Skeletal muscle satellite cell (primary cell): ENCODE results near the gene TDRD3.

ENCODE experiments used
- H3K27me3 ChIP-seq: 2 replicates; pipeline ENCODE4 v1.7.0; 2013; ENCODE audit warnings: low read length; ENCODE audit not compliant: control insufficient read depth, insufficient read depth
- H3K36me3 ChIP-seq: 2 replicates; pipeline ENCODE4 v1.7.0; 2013; ENCODE audit warnings: mild to moderate bottlenecking, control low read depth, low read length; ENCODE audit not compliant: insufficient read depth
- H3K4me1 ChIP-seq: 2 replicates; pipeline ENCODE4 v1.7.0; 2013; ENCODE audit warnings: low read length; ENCODE audit not compliant: control insufficient read depth, insufficient read depth
- H3K4me2 ChIP-seq: 2 replicates; pipeline ENCODE4 v1.7.0; 2013; ENCODE audit warnings: mild to moderate bottlenecking, low read length
- H3K4me3 ChIP-seq: 2 replicates; pipeline ENCODE4 v1.7.0; 2013; ENCODE audit warnings: low read length
- H3K9ac ChIP-seq: 2 replicates; pipeline ENCODE4 v1.7.0; 2013; ENCODE audit warnings: mild to moderate bottlenecking, low read depth, low read length, moderate library complexity
- H3K9me3 ChIP-seq: replicated peaks from 2 replicates; pipeline ENCODE4 v1.7.0; 2013; ENCODE audit warnings: mild to moderate bottlenecking, control low read depth, low read length

TDRD3 gene

DNA sequence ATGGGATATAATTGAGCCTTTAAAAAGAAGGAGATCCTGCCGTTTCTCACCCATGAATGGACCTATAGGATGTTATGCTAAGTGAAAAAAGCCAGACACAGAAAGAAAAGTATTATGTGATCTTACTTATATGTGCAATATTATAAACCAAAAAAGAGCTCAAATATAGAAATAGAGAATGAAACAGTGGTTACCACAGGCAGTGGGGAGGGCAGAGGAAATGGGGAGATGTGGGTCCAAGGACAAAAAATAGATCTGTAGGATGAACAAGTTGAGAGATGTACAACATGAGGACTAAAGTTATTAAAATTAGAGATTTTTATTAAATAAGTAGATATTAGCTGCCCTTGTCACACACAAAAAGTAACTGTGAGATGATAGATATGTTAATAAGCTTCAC, 29.1 kb downstream of the TDRD3 start:
- Histone ChIP-seq H3K4me1 (no peaks in the 10 kb centered on the region), H3K9me3 (no peaks in the 10 kb centered on the region), H3K4me3 (no peak overlapping the region), H3K36me3 (no peaks in the 10 kb centered on the region), H3K9ac (no peak overlapping the region), H3K4me2 (no peak overlapping the region), H3K27me3 (no peaks in the 10 kb centered on the region)

DNA sequence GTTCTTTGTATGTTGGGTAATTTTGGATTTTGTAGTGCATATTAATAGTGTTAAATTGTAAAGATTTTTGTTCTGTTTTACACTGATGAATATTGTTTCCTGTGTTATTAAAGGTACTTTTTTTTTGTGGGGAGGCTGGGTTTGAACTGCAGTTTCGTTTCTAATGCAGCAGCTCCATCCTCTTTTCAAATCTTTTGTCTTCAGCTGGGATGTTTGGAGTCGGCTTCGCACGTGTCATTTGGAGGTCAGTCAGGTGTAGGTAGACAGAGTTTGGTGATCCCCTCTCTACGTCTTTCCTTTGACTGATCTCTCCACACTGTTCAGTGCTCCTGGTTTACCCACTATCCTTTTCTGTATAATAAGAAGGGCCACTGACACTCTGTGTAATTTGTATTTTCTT, 30.3 kb downstream of the TDRD3 start:
- Histone ChIP-seq H3K9ac (no peak overlapping the region), H3K36me3 (no peaks in the 10 kb centered on the region), H3K4me2 (no peak overlapping the region), H3K4me3 (no peak overlapping the region), H3K9me3 (no peaks in the 10 kb centered on the region), H3K27me3 (no peaks in the 10 kb centered on the region), H3K4me1 (no peaks in the 10 kb centered on the region)

DNA sequence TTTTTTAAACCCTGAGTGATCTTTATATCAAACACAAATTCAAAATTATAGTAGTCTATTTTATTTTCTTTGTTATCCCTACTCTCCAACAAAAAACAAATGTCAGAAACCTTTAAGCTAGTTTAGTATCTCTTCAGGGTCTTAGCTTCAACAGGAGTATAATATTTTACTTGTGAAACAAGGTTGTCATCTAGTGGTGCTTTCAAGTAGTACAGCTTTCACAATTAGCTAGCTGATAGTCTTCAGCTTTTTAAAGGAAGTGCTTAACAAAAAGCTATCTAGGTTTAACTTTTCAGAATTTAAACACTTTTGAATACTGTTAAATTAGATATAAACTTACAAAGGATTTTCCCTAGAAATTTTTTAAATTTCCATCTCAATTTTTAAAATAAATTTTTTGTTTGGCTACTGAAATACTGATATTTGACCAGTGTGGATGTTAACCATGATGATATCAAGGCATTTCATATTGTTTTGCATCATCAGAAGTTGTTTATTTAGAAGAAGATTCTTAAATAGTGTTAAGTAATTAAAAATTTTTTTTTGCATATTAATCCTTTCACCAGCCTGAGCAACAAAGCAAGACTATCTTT, 34.2 kb downstream of the TDRD3 start:
- Histone ChIP-seq H3K4me1 (no peaks in the 10 kb centered on the region), H3K9ac (no peak overlapping the region), H3K4me2 (no peak overlapping the region), H3K27me3 (no peaks in the 10 kb centered on the region), H3K4me3 (no peak overlapping the region), H3K9me3 (no peaks in the 10 kb centered on the region), H3K36me3 (no peaks in the 10 kb centered on the region)

DNA sequence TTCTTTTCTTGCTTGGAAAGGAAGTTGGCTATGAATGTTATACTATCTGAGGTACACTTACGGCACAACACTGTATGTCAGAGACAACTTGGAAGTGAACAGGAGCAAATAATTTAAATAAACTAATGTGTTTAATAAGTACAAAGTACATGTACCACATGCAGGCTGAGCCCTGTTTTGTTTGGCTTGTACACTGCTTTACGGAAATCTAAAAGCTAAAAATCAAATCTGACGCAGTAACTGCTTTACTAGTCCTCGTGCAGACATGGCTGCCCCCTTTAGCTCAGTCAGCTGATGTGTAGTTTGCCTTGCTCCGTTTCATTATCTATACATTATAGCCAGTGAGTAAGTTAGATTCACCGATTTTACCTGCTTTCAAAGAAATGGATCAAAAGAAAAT, 36.5 kb downstream of the TDRD3 start:
- H3K36me3 ChIP-seq: no peaks in the 10 kb centered on the region
- H3K4me1 ChIP-seq: no peaks in the 10 kb centered on the region
- H3K9ac ChIP-seq: no peak overlapping the region
- H3K4me3 ChIP-seq: no peak overlapping the region
- no peaks in the 10 kb centered on the region for H3K9me3 ChIP-seq
- H3K27me3 ChIP-seq: no peaks in the 10 kb centered on the region
- no peak overlapping the region for H3K4me2 ChIP-seq

DNA sequence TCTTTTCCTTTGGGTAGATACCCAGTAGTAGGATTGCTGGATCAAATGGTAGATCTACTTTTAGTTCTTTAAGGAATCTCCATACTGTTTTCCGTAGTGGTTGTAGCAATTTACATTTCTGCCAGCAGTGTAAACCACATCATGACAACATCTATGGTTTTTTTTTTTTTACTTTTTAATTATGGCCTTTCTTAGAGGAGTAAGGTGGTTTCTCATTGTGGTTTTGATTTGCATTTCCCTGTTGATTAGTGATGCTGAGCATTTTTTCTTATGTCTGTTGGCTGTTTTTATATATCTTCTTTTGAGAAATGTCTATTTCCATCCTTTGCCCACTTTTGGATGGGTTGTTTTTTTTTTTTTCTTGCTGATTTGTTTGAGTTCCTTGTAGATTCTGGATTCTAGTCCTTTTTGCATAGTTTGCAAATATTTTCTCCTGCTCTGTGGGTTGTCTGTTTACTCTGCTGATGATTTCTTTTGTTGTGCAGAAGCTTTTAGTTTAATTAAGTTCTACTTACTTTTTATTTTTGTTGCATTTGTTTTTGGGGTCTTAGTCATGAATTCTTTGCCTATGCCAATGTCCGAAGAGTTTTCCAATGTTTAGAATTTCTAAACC, 38.8 kb downstream of the TDRD3 start:
- no peaks in the 10 kb centered on the region for H3K36me3 ChIP-seq
- H3K9ac ChIP-seq: no peak overlapping the region
- H3K9me3 ChIP-seq: no peaks in the 10 kb centered on the region
- no peak overlapping the region for H3K4me3 ChIP-seq
- H3K27me3 ChIP-seq: no peaks in the 10 kb centered on the region
- no peaks in the 10 kb centered on the region for H3K4me1 ChIP-seq
- no peak overlapping the region for H3K4me2 ChIP-seq

DNA sequence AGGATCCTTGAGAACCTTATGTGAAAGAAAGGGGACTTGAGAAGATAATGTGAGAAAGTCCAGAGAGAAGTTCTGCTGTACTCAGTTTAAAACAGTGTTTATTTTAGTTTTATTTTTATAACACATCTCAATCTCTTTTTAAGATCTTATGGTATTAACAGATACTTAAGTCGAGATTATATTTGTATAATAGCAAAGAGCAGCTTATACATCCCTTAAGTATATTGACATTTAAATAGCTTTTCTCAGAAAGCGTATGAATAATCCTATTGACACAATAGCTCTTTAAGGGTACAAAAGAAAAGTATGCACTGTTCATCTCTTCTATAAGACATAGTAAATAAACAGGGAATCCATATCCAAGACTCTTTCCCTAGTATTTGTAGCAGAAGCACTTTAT, 42.2 kb downstream of the TDRD3 start:
- Histone ChIP-seq H3K27me3 (no peaks in the 10 kb centered on the region), H3K36me3 (no peaks in the 10 kb centered on the region), H3K9me3 (no peaks in the 10 kb centered on the region), H3K4me1 (no peaks in the 10 kb centered on the region), H3K9ac (no peak overlapping the region), H3K4me2 (no peak overlapping the region), H3K4me3 (no peak overlapping the region)

DNA sequence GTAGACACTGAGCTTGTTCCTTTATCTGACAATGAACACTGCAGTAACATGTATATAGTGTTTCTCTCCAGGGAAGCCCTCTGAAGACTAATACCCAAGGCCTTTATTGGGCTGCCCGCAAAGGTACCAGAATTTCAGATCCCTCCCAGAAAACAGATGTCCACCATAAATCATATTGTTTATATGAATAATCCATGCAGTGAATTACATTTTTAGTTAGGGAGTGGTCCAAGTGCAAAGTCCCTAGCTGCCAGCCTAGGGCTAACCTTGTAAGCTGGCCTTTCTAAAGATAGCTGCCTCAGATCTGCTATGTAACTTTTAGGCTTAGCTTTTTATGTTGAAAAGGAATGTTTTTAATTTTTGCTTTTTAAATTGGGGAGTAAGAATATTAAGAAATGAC, 44.7 kb downstream of the TDRD3 start:
- no peaks in the 10 kb centered on the region for H3K27me3 ChIP-seq
- no peaks in the 10 kb centered on the region for H3K36me3 ChIP-seq

DNA sequence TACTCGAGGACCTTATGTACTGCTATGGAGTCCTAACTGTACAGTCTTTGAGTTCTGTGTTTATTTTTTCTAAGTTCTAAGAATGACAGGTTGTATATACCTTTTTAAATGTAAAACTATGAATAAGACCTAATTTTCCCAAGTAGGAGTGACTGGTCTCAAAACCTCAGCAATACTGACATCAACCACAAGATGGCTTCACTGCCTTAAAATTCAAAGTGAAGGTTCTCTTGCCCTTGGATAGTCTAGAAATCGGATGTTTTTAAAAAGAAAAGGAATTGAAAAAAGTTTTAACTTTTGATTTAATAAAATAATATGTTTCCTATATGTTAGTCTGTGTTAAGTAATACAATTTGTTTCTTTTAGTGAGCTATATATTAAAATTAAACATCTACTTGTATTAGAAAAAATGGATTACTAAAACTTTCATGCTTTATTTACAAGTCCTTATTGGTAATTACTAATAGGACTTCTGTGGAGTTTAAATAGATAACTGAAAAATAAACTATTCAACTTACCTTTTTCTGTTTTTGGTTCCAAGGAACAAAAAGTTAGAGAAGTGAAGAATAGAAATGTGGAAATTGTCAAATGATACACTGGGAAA, 52.0 kb downstream of the TDRD3 start:
- peaks cover 3% of the 10 kb centered on the region for H3K4me1 ChIP-seq
- H3K4me3 ChIP-seq: no peak overlapping the region
- no peaks in the 10 kb centered on the region for H3K36me3 ChIP-seq
- no peaks in the 10 kb centered on the region for H3K27me3 ChIP-seq
- H3K9ac ChIP-seq: no peak overlapping the region
- no peak overlapping the region for H3K4me2 ChIP-seq
- H3K9me3 ChIP-seq: no peaks in the 10 kb centered on the region

More for the DNA sequence above, 44.7 kb downstream of the TDRD3 start:
- no peak overlapping the region for H3K9ac ChIP-seq
- no peaks in the 10 kb centered on the region for H3K4me1 ChIP-seq
- H3K4me2 ChIP-seq: no peak overlapping the region
- H3K9me3 ChIP-seq: no peaks in the 10 kb centered on the region
- no peak overlapping the region for H3K4me3 ChIP-seq

DNA sequence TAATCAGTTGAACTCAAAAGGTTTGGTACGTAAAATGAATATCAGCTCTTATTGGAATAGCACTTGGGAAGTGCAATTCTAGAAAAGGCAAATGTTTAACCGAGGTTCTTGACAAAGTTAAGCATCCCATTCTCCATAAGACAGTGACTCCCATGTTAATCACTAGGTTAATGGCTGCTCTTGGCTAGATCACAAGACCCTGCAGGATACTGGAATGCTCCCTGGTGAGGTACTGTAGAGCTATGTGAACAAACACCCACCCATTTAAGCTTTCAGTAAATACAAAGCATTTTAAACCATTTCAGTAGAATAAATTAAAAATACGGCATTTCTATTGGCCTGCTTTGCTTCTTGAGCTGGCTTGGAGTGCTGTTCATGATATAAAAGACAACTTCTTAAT, 56.5 kb downstream of the TDRD3 start:
- H3K9ac ChIP-seq: no peak overlapping the region
- H3K4me3 ChIP-seq: no peak overlapping the region
- peaks cover 3% of the 10 kb centered on the region for H3K4me1 ChIP-seq
- no peaks in the 10 kb centered on the region for H3K27me3 ChIP-seq
- H3K4me2 ChIP-seq: no peak overlapping the region
- H3K9me3 ChIP-seq: no peaks in the 10 kb centered on the region
- H3K36me3 ChIP-seq: no peaks in the 10 kb centered on the region

DNA sequence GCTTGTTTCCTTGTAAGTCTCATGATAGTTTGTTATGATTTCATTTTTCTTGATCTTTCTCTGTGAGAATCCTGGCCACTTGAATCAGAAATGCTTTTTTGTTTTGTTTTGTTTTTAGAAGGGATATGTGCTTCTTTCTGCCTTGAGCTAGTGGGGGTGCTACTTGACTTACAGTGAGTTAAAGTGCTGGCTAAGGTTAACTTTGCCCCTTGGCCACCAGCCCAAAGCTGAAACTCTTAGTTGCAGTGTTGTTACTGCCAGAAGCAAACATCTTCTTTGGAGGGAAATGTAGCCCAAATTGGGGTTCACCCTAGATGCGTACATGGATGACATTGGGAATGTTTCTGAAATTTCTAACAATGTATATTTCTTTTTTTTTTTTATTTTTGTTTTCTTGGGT, 57.4 kb downstream of the TDRD3 start:
- Histone ChIP-seq H3K4me3 (no peak overlapping the region), H3K4me1 (peaks cover 3% of the 10 kb centered on the region), H3K9ac (no peak overlapping the region), H3K27me3 (no peaks in the 10 kb centered on the region), H3K9me3 (no peaks in the 10 kb centered on the region), H3K36me3 (no peaks in the 10 kb centered on the region), H3K4me2 (no peak overlapping the region)

DNA sequence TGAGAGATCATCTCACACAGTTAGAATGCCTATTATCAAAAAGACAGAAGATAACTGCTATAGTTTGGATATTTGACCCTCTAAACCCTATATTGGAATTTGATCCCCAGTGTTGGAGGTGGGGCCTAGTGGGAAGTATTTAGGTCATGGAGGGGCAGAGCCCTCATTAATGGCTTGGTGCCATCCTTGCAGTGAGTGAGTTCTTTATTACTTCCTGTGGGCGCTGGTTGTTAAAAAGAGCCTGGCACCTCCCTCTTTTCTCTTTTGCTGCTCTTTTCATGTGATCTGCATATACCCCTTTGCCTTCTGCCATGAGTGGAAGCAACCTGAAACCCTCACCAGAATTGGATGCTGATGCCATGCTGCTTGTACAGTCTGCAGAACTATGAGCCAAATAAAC, 66.8 kb downstream of the TDRD3 start:
- H3K9ac ChIP-seq: no peak overlapping the region
- no peaks in the 10 kb centered on the region for H3K27me3 ChIP-seq
- no peaks in the 10 kb centered on the region for H3K4me1 ChIP-seq
- H3K4me2 ChIP-seq: no peak overlapping the region
- no peak overlapping the region for H3K4me3 ChIP-seq
- no peaks in the 10 kb centered on the region for H3K36me3 ChIP-seq
- H3K9me3 ChIP-seq: no peaks in the 10 kb centered on the region

DNA sequence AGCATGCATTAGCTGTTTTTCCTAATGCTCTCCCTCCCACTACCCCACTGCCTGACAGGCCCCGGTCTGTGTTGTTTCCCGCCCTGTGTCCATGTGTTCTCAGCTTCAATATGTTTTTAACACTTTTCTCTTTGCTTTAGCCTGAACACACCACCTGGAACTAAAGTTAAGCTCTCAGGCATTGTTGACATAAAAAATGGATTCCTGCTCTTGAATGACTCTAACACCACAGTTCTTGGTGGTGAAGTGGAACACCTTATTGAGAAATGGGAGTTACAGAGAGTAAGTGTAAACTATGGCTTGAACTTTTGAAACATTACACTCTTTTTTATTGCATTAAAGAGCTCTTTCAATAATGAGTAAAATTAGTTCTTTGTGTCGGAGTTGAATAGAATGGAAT, 70.1 kb downstream of the TDRD3 start:
- H3K4me1 ChIP-seq: no peaks in the 10 kb centered on the region
- H3K36me3 ChIP-seq: no peaks in the 10 kb centered on the region
- no peak overlapping the region for H3K9ac ChIP-seq

More for the DNA sequence above, 70.1 kb downstream of the TDRD3 start:
- Histone ChIP-seq H3K27me3 (no peaks in the 10 kb centered on the region), H3K4me3 (no peak overlapping the region), H3K9me3 (no peaks in the 10 kb centered on the region), H3K4me2 (no peak overlapping the region)
